ENCODE data around the gene INSYN2B. TPM values are rescaled to one million over a fixed set of nuclear protein-coding genes. Genes with fewer than 3 reads are reported as not detected.

Gene INSYN2B
- total RNA-seq, 1 donor from 2014 or later, result 0.26 TPM

DNA sequence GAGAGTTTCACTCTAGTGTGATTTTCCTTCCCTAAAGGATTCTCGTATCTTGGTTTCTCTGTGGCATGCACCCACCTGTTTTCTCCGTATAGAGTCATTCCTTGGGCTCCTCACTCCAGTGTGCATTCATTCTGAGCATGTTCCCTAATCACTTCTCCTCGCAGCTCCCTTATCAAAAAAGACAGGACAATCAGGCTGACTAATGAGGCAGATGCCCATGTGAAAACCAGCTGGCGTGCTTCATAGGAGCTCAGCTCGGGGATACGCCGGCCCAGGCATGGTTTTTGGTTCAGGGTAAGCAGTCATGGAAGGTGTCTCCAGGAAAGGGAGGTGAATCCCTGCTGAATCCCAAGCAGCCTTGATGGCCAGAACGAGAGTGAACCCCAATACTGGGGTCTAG, 41.2 kb upstream of the INSYN2B start:
- peaks cover 2% of the 10 kb centered on the region for H3K27me3 Mint-ChIP-seq (ENCODE audit: insufficient read depth, low read depth)
- H3K36me3 ChIP-seq, result no peaks in the 10 kb centered on the region
- H3K4me3 ChIP-seq, result no peak overlapping the region
- no peaks in the 10 kb centered on the region for H3K4me1 Mint-ChIP-seq
- no peaks in the 10 kb centered on the region for H3F3A ChIP-seq (ENCODE audit: low read depth)
- TF ChIP-seq EZH2phosphoT487 (IDR thresholded peaks at IDR 0.05) (no peak), EZH2 (IDR thresholded peaks at IDR 0.05) (no peak), CTCF (IDR thresholded peaks at IDR 0.05) (no peak)
- no peaks in the 10 kb centered on the region for H3K36me3 Mint-ChIP-seq
- H3K9me3 ChIP-seq (ENCODE audit: low read depth), result no peaks in the 10 kb centered on the region
- no peaks in the 10 kb centered on the region for H3K9me3 Mint-ChIP-seq
- H3K4me1 ChIP-seq, result no peaks in the 10 kb centered on the region
- no peaks in the 10 kb centered on the region for H4K20me1 ChIP-seq (ENCODE audit: low read depth)
- H3K27me3 ChIP-seq, result no peaks in the 10 kb centered on the region
- no peak overlapping the region for H3K9ac ChIP-seq
- no peaks in the 10 kb centered on the region for H3K79me2 ChIP-seq (ENCODE audit: low read depth)
- H2AFZ ChIP-seq (replicated peaks), result no peak overlapping the region
- H3K4me2 ChIP-seq, result no peak overlapping the region
- H3K27ac Mint-ChIP-seq, result no peak overlapping the region
- no peak for DNase-seq (ENCODE audit: low spot score)
- no peak overlapping the region for H3K4me3 Mint-ChIP-seq
- H3K27ac ChIP-seq, result no peak overlapping the region

- H3F3A ChIP-seq (ENCODE audit: low read depth), result no peaks in the 10 kb centered on the region
- H3K27ac ChIP-seq, result no peak overlapping the region
- H3K27ac Mint-ChIP-seq, result no peak overlapping the region
- H3K9ac ChIP-seq, result no peak overlapping the region
- no peak overlapping the region for H2AFZ ChIP-seq (replicated peaks)
- H3K9me3 ChIP-seq (ENCODE audit: low read depth), result no peaks in the 10 kb centered on the region
- H3K4me3 ChIP-seq, result no peak overlapping the region
- H3K4me2 ChIP-seq, result no peak overlapping the region
- H3K27me3 Mint-ChIP-seq (ENCODE audit: insufficient read depth, low read depth), result peaks cover 2% of the 10 kb centered on the region
- DNase-seq (ENCODE audit: low spot score), result no peak
- H3K4me3 Mint-ChIP-seq, result no peak overlapping the region
- H3K27me3 ChIP-seq, result no peaks in the 10 kb centered on the region
- H3K36me3 ChIP-seq, result no peaks in the 10 kb centered on the region
- no peaks in the 10 kb centered on the region for H3K4me1 ChIP-seq
- H3K4me1 Mint-ChIP-seq, result no peaks in the 10 kb centered on the region
- H4K20me1 ChIP-seq (ENCODE audit: low read depth), result no peaks in the 10 kb centered on the region
- no peaks in the 10 kb centered on the region for H3K36me3 Mint-ChIP-seq
- H3K79me2 ChIP-seq (ENCODE audit: low read depth), result no peaks in the 10 kb centered on the region
- H3K9me3 Mint-ChIP-seq, result no peaks in the 10 kb centered on the region
- no peak for TF ChIP-seq EZH2 (IDR thresholded peaks at IDR 0.05)
- TF ChIP-seq EZH2phosphoT487 (IDR thresholded peaks at IDR 0.05), result no peak
- TF ChIP-seq CTCF (IDR thresholded peaks at IDR 0.05), result no peak
Observed at GRCh38 chr5:170020423-170020822, 40.1 kb upstream of the INSYN2B start.

- Histone ChIP-seq H2AFZ (replicated peaks) (no peak overlapping the region), H3K27ac (no peak overlapping the region), H3K9ac (no peak overlapping the region), H3F3A (ENCODE audit: low read depth) (no peaks in the 10 kb centered on the region), H3K4me1 (no peaks in the 10 kb centered on the region), H3K27me3 (no peaks in the 10 kb centered on the region), H3K36me3 (no peaks in the 10 kb centered on the region), H3K4me2 (no peak overlapping the region), H3K9me3 (ENCODE audit: low read depth) (no peaks in the 10 kb centered on the region), H4K20me1 (ENCODE audit: low read depth) (no peaks in the 10 kb centered on the region), H3K79me2 (ENCODE audit: low read depth) (no peaks in the 10 kb centered on the region), H3K4me3 (no peak overlapping the region)
- Mint-ChIP-seq H3K36me3 (no peaks in the 10 kb centered on the region), H3K4me1 (peaks cover 2% of the 10 kb centered on the region), H3K27me3 (ENCODE audit: insufficient read depth, low read depth) (no peaks in the 10 kb centered on the region), H3K4me3 (no peak overlapping the region), H3K9me3 (peaks cover 3% of the 10 kb centered on the region), H3K27ac (no peak overlapping the region)
- TF ChIP-seq EZH2phosphoT487 (IDR thresholded peaks at IDR 0.05) (no peak), EZH2 (IDR thresholded peaks at IDR 0.05) (no peak), CTCF (IDR thresholded peaks at IDR 0.05) (no peak)
- DNase-seq (ENCODE audit: low spot score), result no peak
Observed at GRCh38 chr5:170012622-170013021, 32.3 kb upstream of the INSYN2B start.

Data from neural progenitor cell (in vitro differentiated cells).